ENCODE measurements around the gene MGST2. TPM values are rescaled to one million over a fixed set of nuclear protein-coding genes. Genes with fewer than 3 reads are reported as not detected.
A peak's percentile ranks its signal among the peaks of the same experiment; 100 is the strongest.
"Not testable (repeated sequence)": the region's sequence is repeated elsewhere in the genome, so short reads cannot be mapped to it uniquely, and the experiment has no call there.

The MGST2 gene
- total RNA-seq, 1 experiment from 2014 or later = 14.9 TPM

- Mint-ChIP-seq H3K36me3 (no peaks in the 10 kb centered on the region), H3K4me3 (no peak overlapping the region), H3K9me3 (no peaks in the 10 kb centered on the region), H3K27ac (no peak overlapping the region), H3K4me1 (no peaks in the 10 kb centered on the region), H3K27me3 (ENCODE audit: low read depth) (no peaks in the 10 kb centered on the region)
- no peak for DNase-seq (ENCODE audit: low spot score)
- ChIA-PET CTCF (interaction anchor here (1.0 to 1.4 kb wide), 2 partner anchors 8 to 39 kb away, joined by 3 to 4 read pairs; no protein-coding TSS in a partner anchor), POLR2A (no interaction called here)
- ATAC-seq = no peak
- TF ChIP-seq SMAD3 (CRISPR knock-in tag; IDR thresholded peaks at IDR 0.05; ENCODE audit: borderline replicate concordance) (no peak), E2F5 (CRISPR knock-in tag; IDR thresholded peaks at IDR 0.05) (no peak), ZNF138 (CRISPR knock-in tag; conservative IDR thresholded peaks at IDR 0.05) (no peak), ZNF423 (CRISPR knock-in tag; IDR thresholded peaks at IDR 0.05) (no peak), SP1 (CRISPR knock-in tag; conservative IDR thresholded peaks at IDR 0.05) (no peak), JAZF1 (CRISPR knock-in tag; IDR thresholded peaks at IDR 0.05) (no peak), ZNF512 (CRISPR knock-in tag; IDR thresholded peaks at IDR 0.05; ENCODE audit: borderline replicate concordance) (no peak), PREB (CRISPR knock-in tag; IDR thresholded peaks at IDR 0.05; ENCODE audit: borderline replicate concordance) (no peak)
Observed at GRCh38 chr4:139696491-139696890, 30.9 kb downstream of the MGST2 start.

- H3K4me3 Mint-ChIP-seq; H3K27ac Mint-ChIP-seq; POLR2A ChIA-PET; DNase-seq (ENCODE audit: low spot score); H3K9me3 Mint-ChIP-seq; H3K36me3 Mint-ChIP-seq; ATAC-seq; H3K4me1 Mint-ChIP-seq; H3K27me3 Mint-ChIP-seq (ENCODE audit: low read depth): not testable (repeated sequence)
- CTCF ChIA-PET = interaction anchor here (0.6 to 2.2 kb wide), 14 partner anchors 9 to 540 kb away, joined by 3 to 21 read pairs (median 3); no protein-coding TSS in a partner anchor
- TF ChIP-seq CTCF (IDR thresholded peaks at IDR 0.05) = peak; percentile 51
Observed at GRCh38 chr4:139698167-139698925, 32.7 kb downstream of the MGST2 start.

- ChIA-PET CTCF (interaction anchor here (1.2 kb wide), 1 partner anchor 43 kb away, joined by 5 read pairs; no protein-coding TSS in a partner anchor), POLR2A (no interaction called here)
- no peak overlapping the region for H3K27ac Mint-ChIP-seq
- H3K36me3 Mint-ChIP-seq = peaks cover 12% of the 10 kb centered on the region
- H3K4me1 Mint-ChIP-seq = no peaks in the 10 kb centered on the region
- DNase-seq (ENCODE audit: low spot score) = no peak
- H3K27me3 Mint-ChIP-seq (ENCODE audit: low read depth) = no peaks in the 10 kb centered on the region
- no peak for ATAC-seq
- TF ChIP-seq E2F5 (CRISPR knock-in tag; IDR thresholded peaks at IDR 0.05) = no peak
- no peak for TF ChIP-seq MLX (CRISPR knock-in tag; IDR thresholded peaks at IDR 0.05)
- TF ChIP-seq, protein P1, sequence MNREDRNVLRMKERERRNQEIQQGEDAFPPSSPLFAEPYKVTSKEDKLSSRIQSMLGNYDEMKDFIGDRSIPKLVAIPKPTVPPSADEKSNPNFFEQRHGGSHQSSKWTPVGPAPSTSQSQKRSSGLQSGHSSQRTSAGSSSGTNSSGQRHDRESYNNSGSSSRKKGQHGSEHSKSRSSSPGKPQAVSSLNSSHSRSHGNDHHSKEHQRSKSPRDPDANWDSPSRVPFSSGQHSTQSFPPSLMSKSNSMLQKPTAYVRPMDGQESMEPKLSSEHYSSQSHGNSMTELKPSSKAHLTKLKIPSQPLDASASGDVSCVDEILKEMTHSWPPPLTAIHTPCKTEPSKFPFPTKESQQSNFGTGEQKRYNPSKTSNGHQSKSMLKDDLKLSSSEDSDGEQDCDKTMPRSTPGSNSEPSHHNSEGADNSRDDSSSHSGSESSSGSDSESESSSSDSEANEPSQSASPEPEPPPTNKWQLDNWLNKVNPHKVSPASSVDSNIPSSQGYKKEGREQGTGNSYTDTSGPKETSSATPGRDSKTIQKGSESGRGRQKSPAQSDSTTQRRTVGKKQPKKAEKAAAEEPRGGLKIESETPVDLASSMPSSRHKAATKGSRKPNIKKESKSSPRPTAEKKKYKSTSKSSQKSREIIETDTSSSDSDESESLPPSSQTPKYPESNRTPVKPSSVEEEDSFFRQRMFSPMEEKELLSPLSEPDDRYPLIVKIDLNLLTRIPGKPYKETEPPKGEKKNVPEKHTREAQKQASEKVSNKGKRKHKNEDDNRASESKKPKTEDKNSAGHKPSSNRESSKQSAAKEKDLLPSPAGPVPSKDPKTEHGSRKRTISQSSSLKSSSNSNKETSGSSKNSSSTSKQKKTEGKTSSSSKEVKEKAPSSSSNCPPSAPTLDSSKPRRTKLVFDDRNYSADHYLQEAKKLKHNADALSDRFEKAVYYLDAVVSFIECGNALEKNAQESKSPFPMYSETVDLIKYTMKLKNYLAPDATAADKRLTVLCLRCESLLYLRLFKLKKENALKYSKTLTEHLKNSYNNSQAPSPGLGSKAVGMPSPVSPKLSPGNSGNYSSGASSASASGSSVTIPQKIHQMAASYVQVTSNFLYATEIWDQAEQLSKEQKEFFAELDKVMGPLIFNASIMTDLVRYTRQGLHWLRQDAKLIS (CRISPR knock-in tag; IDR thresholded peaks at IDR 0.05; ENCODE audit: borderline replicate concordance) = no peak
- TF ChIP-seq ZSCAN18 (CRISPR knock-in tag; IDR thresholded peaks at IDR 0.05) = no peak
- no peak for TF ChIP-seq ZNF138 (CRISPR knock-in tag; conservative IDR thresholded peaks at IDR 0.05)
- TF ChIP-seq NR3C1 (CRISPR knock-in tag; conservative IDR thresholded peaks at IDR 0.05; ENCODE audit: low read depth) = no peak
- TF ChIP-seq MXD4 (CRISPR knock-in tag; IDR thresholded peaks at IDR 0.05; ENCODE audit: borderline replicate concordance) = no peak
- no peak for TF ChIP-seq TCF7 (CRISPR knock-in tag; IDR thresholded peaks at IDR 0.05; ENCODE audit: low read depth)
- peaks cover 11% of the 10 kb centered on the region for H3K9me3 Mint-ChIP-seq
- H3K4me3 Mint-ChIP-seq = no peak overlapping the region
Observed at GRCh38 chr4:139700568-139700967, 34.9 kb downstream of the MGST2 start.
